K562 (cell line): Measurements from ENCODE around the gene SCUBE1. TPM values are rescaled to one million over a fixed set of nuclear protein-coding genes. Genes with fewer than 3 reads are reported as not detected.

Experiments used
- ATAC-seq: fragments of 200-7000 bp; cut with Tn5 transposase; 3 replicates; pipeline ENCODE4 v1.9.1; 2020; ENCODE audit warnings: moderate library complexity
- BruUV-seq: library from RNA; stranded (reverse); fragments of 400-500 nt; replicated peaks from 2 replicates; lab custom pipeline; 2021; lab: Mats Ljungman, UMichigan
- CTCF ChIA-PET: fragments of 300-600 bp; formaldehyde crosslinking; extraction: SDS; loops from one replicate; lab custom pipeline; 2021; ENCODE audit warnings: low intra/inter-chr PET ratio; lab: Yijun Ruan, JAX
- POLR2A ChIA-PET: fragments of 300-600, 350-650 bp; sonication (Branson Sonifier 250); formaldehyde crosslinking; extraction: SDS; loops from one replicate; lab custom pipeline; 2021; ENCODE audit warnings: antibody characterized with exemption, inconsistent platforms; lab: Yijun Ruan, JAX
- DNase-seq, 4 experiments: peaks; one replicate each; pipeline versions ENCODE4 v3.0.0 to v3.0.0-alpha.2; 2011 to 2018; ENCODE audit warnings: low spot score in 3 of 4, mixed read lengths in 3 of 4; ENCODE audit errors: extremely low read depth in 1 of 4
- FAIRE-seq: peaks from 2 replicates; lab custom pipeline; 2011; peaks lifted over from hg19 to GRCh38; lab: Jason Lieb, UNC
- H2AFZ ChIP-seq: 2 replicates; pipeline ENCODE4 v1.6.0; 2011; ENCODE audit warnings: low read depth, low read length, control low read depth, inconsistent platforms
- H3K27ac ChIP-seq: fragments of 200-600 bp; 3 replicates; pipeline ENCODE4 v1.8.0; 2011; ENCODE audit warnings: low read depth, mild to moderate bottlenecking, control low read depth, inconsistent platforms, low read length, moderate library complexity, mixed read lengths; ENCODE audit errors: extremely low read depth
- H3K27me3 ChIP-seq, 2 experiments: fragments of 300-600 bp in 1 of 2; 2 replicates in 1 of 2; 3 replicates in 1 of 2; pipeline versions ENCODE4 v1.6.0 to v1.8.0; 2011; ENCODE audit warnings: inconsistent platforms in 2 of 2, low read length in 2 of 2, mild to moderate bottlenecking in 1 of 2, mixed read lengths in 1 of 2, moderate library complexity in 1 of 2; ENCODE audit not compliant: control insufficient read depth in 2 of 2, insufficient read depth in 2 of 2
- H3K36me3 ChIP-seq: fragments of 300-600 bp; 3 replicates; pipeline ENCODE4 v1.8.0; 2011; ENCODE audit warnings: mild to moderate bottlenecking, low read length, inconsistent platforms; ENCODE audit not compliant: control insufficient read depth, insufficient read depth
- H3K4me1 ChIP-seq, 2 experiments: fragments of 200-600 bp in 1 of 2; replicated peaks in 1 of 2; 2 replicates in 1 of 2; 3 replicates in 1 of 2; pipeline versions ENCODE4 v1.5.1 to v1.8.0; 2011; ENCODE audit warnings: inconsistent platforms in 2 of 2, low read length in 2 of 2, mild to moderate bottlenecking in 1 of 2, mixed read lengths in 1 of 2, moderate library complexity in 1 of 2; ENCODE audit not compliant: control insufficient read depth in 2 of 2, insufficient read depth in 2 of 2
- H3K4me2 ChIP-seq: 2 replicates; pipeline ENCODE4 v1.6.1; 2011; ENCODE audit warnings: low read length, control low read depth, inconsistent platforms, mixed read lengths; ENCODE audit not compliant: insufficient read depth
- H3K4me3 ChIP-seq: fragments of 200-600 bp; sonication (generic), shearing (Covaris generic); 2 replicates; pipeline ENCODE4 v1.5.1; 2016; ENCODE audit warnings: control low read depth, inconsistent platforms
- H3K79me2 ChIP-seq: fragments of 200-600 bp; 3 replicates; pipeline ENCODE4 v1.8.0; 2011; ENCODE audit warnings: low read length, inconsistent platforms; ENCODE audit not compliant: control insufficient read depth, insufficient read depth
- H3K9ac ChIP-seq, 2 experiments: 2 replicates each; pipeline versions ENCODE4 v1.6.0 to v1.6.1; 2011; ENCODE audit warnings: low read depth in 2 of 2, low read length in 2 of 2, control low read depth in 1 of 2, inconsistent platforms in 1 of 2, mild to moderate bottlenecking in 1 of 2, mixed read lengths in 1 of 2; ENCODE audit not compliant: insufficient read depth in 1 of 2
- H3K9me1 ChIP-seq: one replicate; pipeline ENCODE4 v1.6.0; 2011; ENCODE audit warnings: inconsistent platforms, mild to moderate bottlenecking, low read length, moderate library complexity; ENCODE audit not compliant: control insufficient read depth, insufficient read depth
- H3K9me3 ChIP-seq: replicated peaks from 2 replicates; pipeline ENCODE4 v1.5.1; 2011; ENCODE audit warnings: low read depth, low read length, inconsistent platforms; ENCODE audit not compliant: control insufficient read depth, insufficient read depth
- H4K20me1 ChIP-seq: replicated peaks from 2 replicates; pipeline ENCODE4 v1.6.1; 2011; ENCODE audit warnings: low read length, inconsistent platforms, mixed read lengths; ENCODE audit not compliant: control insufficient read depth, insufficient read depth
- GABPB1 ChIP-seq: sonication (generic); formaldehyde crosslinking; IDR thresholded peaks from 2 replicates; pipeline ENCODE4 v1.8.0; 2022; ENCODE audit warnings: mild to moderate bottlenecking, missing genetic modification reagents
- HMGXB4 ChIP-seq: sonication (generic); formaldehyde crosslinking; IDR thresholded peaks from 2 replicates; pipeline ENCODE4 v1.8.1; 2023; ENCODE audit warnings: mild to moderate bottlenecking, missing genetic modification reagents
- ILK ChIP-seq: fragments of 450-650 bp; IDR thresholded peaks from 2 replicates; pipeline ENCODE4 v1.6.1; 2016; ENCODE audit warnings: missing genetic modification characterization, low read depth, mild to moderate bottlenecking, missing compliant biosample characterization, moderate library complexity, borderline replicate concordance
- NEUROD1 ChIP-seq: fragments of 150-350 bp; IDR thresholded peaks from 2 replicates; pipeline ENCODE4 v1.6.1; 2014; ENCODE audit warnings: borderline replicate concordance, low read length, low read depth; ENCODE audit not compliant: partially characterized antibody
- NRF1 ChIP-seq, 2 experiments: fragments of 450-650 bp; IDR thresholded peaks in 1 of 2; conservative IDR thresholded peaks in 1 of 2; 2 replicates each; pipeline ENCODE4 v1.6.1; 2014; ENCODE audit warnings: mild to moderate bottlenecking in 2 of 2
- PHTF2 ChIP-seq: fragments of 250-450 bp; sonication (Bioruptor Pico); IDR thresholded peaks from 2 replicates; pipeline ENCODE4 v1.5.0; 2021; ENCODE audit warnings: mild to moderate bottlenecking
- RERE ChIP-seq: sonication (generic); formaldehyde crosslinking; IDR thresholded peaks from 2 replicates; pipeline ENCODE4 v1.8.0; 2023; ENCODE audit warnings: missing genetic modification reagents, mild to moderate bottlenecking, borderline replicate concordance
- SMARCE1 ChIP-seq: fragments of 450-650 bp; IDR thresholded peaks from 2 replicates; pipeline ENCODE4 v1.7.1; 2016; ENCODE audit warnings: mild to moderate bottlenecking
- TEAD2 ChIP-seq: fragments of 450-650 bp; IDR thresholded peaks from 2 replicates; pipeline ENCODE4 v1.6.1; 2016; ENCODE audit warnings: missing genetic modification characterization, control low read depth, missing compliant biosample characterization
- ZKSCAN3 ChIP-seq: fragments of 250-450 bp; sonication (Bioruptor Pico); IDR thresholded peaks from 2 replicates; pipeline ENCODE4 v1.4.0; 2020
- ZNF253 ChIP-seq: fragments of 250-450 bp; sonication (Bioruptor Pico); conservative IDR thresholded peaks from 2 replicates; pipeline ENCODE4 v1.6.1; 2021; ENCODE audit warnings: mild to moderate bottlenecking
- WGBS: fragments of 100-300 bp; shearing (Covaris generic); methylation state at CpG from one replicate; pipeline ENCODE4 v1.1.6; 2016; ENCODE audit warnings: low coverage, mixed read lengths; ENCODE audit not compliant: insufficient coverage; ENCODE audit errors: missing lambda C conversion rate; 5-methylcytosine and 5-hydroxymethylcytosine counted together
- in situ Hi-C: fragments of 300-500 bp; cut with MboI; formaldehyde crosslinking; loops from 4 replicates; pipeline ENCODE4 v1.15.0; 2018; ENCODE audit warnings: inconsistent platforms, mixed read lengths
- intact Hi-C: fragments of 100-400 bp; cut with micrococcal nuclease; formaldehyde crosslinking; loops from 2 replicates; pipeline ENCODE4 v1.14.2; 2022
- polyA plus RNA-seq, 8 experiments: library from polyadenylated mRNA; depleted of rRNA in 4 of 8; stranded (reverse) in 5 of 8; unstranded in 3 of 8; fragments of >200 nt; fragmentation: Nextera tagmentation in 2 of 8; fragmentation: Illumina TruSeq in 1 of 8; extraction: Ambion mirVana in 2 of 8; extraction: Trizol in 1 of 8; gene quantifications; 2 replicates each; pipeline versions ENCODE4 v1.2.1 to v1.2.3, GENCODE V29; 2011 to 2014; ENCODE audit warnings: inconsistent platforms in 1 of 8, missing spikeins in 1 of 8
- total RNA-seq, 7 experiments: library from RNA; depleted of rRNA in 6 of 7; stranded (reverse); fragments of >200 nt in 6 of 7; fragmentation: Illumina TruSeq in 2 of 7; extraction: Trizol in 2 of 7; gene quantifications; 2 replicates each; pipeline versions ENCODE4 v1.2.1 to v1.2.3, GENCODE V29; 2011 to 2021; ENCODE audit warnings: low replicate concordance in 1 of 7
- TF ChIP-seq, protein P1 (sequence below): fragments of 150-350 bp; IDR thresholded peaks from 2 replicates; pipeline ENCODE4 v1.6.1; 2014; ENCODE audit warnings: low read depth, mild to moderate bottlenecking, low read length, borderline replicate concordance

Gene SCUBE1
- total and polyA plus RNA-seq, 9 of the 15 experiments (the other 6 are each of a cell fraction or from before 2014, with no cell fraction given) = 0.03 to 0.47 (median 0.29) TPM; not detected in 6

DNA sequence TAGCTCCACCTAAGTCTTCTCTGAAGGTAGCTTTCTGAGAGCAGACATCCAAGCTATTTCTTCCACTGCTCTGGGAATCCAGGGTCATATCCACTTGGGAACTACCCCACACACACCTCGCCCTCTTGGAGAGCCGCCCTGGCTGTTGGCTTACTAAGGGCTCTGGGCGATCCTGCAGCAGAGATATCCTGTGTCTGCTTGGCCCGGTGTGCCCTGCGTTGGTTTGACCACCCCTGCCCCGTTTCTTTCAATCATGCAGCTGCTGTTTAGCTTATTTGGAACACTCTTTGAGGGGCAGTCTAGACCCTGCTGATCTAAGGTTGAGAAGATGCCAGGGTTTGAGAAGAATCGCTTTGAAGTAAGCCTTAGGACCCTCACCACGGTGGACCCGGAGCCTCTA, 17.4 kb upstream of the SCUBE1 start:
- FAIRE-seq (no peak), DNase-seq (no peak), ATAC-seq (no peak)
- Histone ChIP-seq H3K27me3 (peaks cover 0 to 9% of the 10 kb centered on the region in 2 experiments; a peak in 2 of 5 replicates), H3K4me2 (no peak overlapping the region), H2AFZ (no peak overlapping the region), H3K9ac (no peak overlapping the region), H3K27ac (no peak overlapping the region), H3K9me3 (no peaks in the 10 kb centered on the region), H3K79me2 (no peaks in the 10 kb centered on the region), H3K36me3 (no peaks in the 10 kb centered on the region), H3K9me1 (no peaks in the 10 kb centered on the region), H3K4me1 (no peaks in the 10 kb centered on the region; a peak in 1 of 5 replicates), H3K4me3 (no peak overlapping the region), H4K20me1 (no peaks in the 10 kb centered on the region)
- no TSS peak for BruUV-seq
- intact Hi-C loops (no loop called here), in situ Hi-C loops (no loop called here)
- ChIA-PET POLR2A (no interaction called here), CTCF (no interaction called here)
- 3% methylated on average over 7 of the region's 9 CpGs for WGBS
- no peak for TF ChIP-seq PHTF2 (CRISPR knock-in tag)
- TF ChIP-seq TEAD2 (tag) = no peak
- no peak for TF ChIP-seq NRF1 (conservative IDR thresholded peaks at IDR 0.05 in 1 of 2, IDR thresholded peaks at IDR 0.05 in 1 of 2)
- no peak for TF ChIP-seq ZKSCAN3 (CRISPR knock-in tag)
- TF ChIP-seq ZNF253 (CRISPR knock-in tag) = no peak
- TF ChIP-seq NEUROD1 = no peak
- no peak for TF ChIP-seq GABPB1
- TF ChIP-seq SMARCE1 = no peak
- no peak for TF ChIP-seq RERE (CRISPR knock-in tag)
- no peak for TF ChIP-seq ILK (tag)
- TF ChIP-seq HMGXB4 = no peak
- TF ChIP-seq, protein P1, sequence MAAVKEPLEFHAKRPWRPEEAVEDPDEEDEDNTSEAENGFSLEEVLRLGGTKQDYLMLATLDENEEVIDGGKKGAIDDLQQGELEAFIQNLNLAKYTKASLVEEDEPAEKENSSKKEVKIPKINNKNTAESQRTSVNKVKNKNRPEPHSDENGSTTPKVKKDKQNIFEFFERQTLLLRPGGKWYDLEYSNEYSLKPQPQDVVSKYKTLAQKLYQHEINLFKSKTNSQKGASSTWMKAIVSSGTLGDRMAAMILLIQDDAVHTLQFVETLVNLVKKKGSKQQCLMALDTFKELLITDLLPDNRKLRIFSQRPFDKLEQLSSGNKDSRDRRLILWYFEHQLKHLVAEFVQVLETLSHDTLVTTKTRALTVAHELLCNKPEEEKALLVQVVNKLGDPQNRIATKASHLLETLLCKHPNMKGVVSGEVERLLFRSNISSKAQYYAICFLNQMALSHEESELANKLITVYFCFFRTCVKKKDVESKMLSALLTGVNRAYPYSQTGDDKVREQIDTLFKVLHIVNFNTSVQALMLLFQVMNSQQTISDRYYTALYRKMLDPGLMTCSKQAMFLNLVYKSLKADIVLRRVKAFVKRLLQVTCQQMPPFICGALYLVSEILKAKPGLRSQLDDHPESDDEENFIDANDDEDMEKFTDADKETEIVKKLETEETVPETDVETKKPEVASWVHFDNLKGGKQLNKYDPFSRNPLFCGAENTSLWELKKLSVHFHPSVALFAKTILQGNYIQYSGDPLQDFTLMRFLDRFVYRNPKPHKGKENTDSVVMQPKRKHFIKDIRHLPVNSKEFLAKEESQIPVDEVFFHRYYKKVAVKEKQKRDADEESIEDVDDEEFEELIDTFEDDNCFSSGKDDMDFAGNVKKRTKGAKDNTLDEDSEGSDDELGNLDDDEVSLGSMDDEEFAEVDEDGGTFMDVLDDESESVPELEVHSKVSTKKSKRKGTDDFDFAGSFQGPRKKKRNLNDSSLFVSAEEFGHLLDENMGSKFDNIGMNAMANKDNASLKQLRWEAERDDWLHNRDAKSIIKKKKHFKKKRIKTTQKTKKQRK = no peak
